Measurements from ENCODE around the gene ZNF407.

ZNF407 gene

DNA sequence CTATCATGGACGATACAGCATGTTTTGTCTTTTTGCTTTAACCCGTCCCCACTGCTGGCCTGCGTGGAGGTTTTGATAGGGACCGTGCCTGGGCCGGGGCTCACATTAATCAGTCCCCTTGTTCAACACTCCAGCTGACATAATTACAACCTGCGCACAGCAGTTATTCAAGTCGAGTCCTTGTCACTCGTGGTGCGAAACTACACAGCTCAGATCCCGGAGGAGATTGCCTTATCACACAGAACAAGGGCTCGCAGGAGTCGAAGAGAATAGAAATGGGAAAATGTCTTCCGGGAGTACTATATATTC lies 304.4 kb downstream of the ZNF407 start:
- Histone ChIP-seq H3K27ac (ENCODE audit: low read length) (no peak overlapping the region), H3K36me3 (replicated peaks; ENCODE audit: insufficient read depth, low read length) (no peaks in the 10 kb centered on the region), H3F3A (ENCODE audit: insufficient read depth, low read length) (no peaks in the 10 kb centered on the region), H3K4me1 (ENCODE audit: low read length) (no peaks in the 10 kb centered on the region), H2AFZ (ENCODE audit: low read length) (no peak overlapping the region), H3K9me2 (replicated peaks; ENCODE audit: insufficient read depth, low read length) (no peaks in the 10 kb centered on the region), H3K79me2 (ENCODE audit: low read length) (no peaks in the 10 kb centered on the region), H3K4me3 (ENCODE audit: low read length) (no peak overlapping the region), H4K20me1 (ENCODE audit: insufficient read depth, low read length) (no peaks in the 10 kb centered on the region), H3K4me2 (ENCODE audit: low read depth, low read length) (no peak overlapping the region), H3K27me3 (replicated peaks; ENCODE audit: insufficient read depth, low read length) (no peaks in the 10 kb centered on the region), H3K9ac (ENCODE audit: low read length) (no peak overlapping the region), H3K9me3 (replicated peaks; ENCODE audit: insufficient read depth, low read length) (no peaks in the 10 kb centered on the region)
- TF ChIP-seq EZH2phosphoT487 (IDR thresholded peaks at IDR 0.05; ENCODE audit: low read length) (no peak), EZH2 (optimal IDR thresholded peaks at IDR 0.05; ENCODE audit: low read depth, low read length) (no peak)
- TF ChIP-seq, protein P1, sequence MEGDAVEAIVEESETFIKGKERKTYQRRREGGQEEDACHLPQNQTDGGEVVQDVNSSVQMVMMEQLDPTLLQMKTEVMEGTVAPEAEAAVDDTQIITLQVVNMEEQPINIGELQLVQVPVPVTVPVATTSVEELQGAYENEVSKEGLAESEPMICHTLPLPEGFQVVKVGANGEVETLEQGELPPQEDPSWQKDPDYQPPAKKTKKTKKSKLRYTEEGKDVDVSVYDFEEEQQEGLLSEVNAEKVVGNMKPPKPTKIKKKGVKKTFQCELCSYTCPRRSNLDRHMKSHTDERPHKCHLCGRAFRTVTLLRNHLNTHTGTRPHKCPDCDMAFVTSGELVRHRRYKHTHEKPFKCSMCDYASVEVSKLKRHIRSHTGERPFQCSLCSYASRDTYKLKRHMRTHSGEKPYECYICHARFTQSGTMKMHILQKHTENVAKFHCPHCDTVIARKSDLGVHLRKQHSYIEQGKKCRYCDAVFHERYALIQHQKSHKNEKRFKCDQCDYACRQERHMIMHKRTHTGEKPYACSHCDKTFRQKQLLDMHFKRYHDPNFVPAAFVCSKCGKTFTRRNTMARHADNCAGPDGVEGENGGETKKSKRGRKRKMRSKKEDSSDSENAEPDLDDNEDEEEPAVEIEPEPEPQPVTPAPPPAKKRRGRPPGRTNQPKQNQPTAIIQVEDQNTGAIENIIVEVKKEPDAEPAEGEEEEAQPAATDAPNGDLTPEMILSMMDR (IDR thresholded peaks at IDR 0.05; ENCODE audit: low read length): no peak
- no peak for DNase-seq

DNA sequence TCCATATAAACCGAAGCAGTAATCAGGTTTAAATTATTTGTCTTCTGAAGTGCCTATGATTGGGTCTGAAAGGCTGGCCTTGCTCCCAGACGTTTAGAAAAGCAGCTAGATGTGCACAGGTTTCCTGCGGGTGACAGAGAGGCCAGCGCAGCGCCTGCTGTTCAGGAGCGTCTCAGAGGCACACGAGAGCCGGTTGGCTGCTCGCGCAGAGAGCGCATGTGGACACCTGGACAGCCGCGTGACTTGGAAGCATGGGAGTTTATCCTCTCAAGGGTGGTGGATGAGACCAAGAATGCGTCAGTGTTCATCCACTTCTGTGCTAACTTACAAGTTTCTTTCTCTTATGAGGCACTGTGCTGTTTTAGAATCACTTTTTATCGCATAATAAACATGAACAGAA lies 307.6 kb downstream of the ZNF407 start:
- Histone ChIP-seq H4K20me1 (ENCODE audit: insufficient read depth, low read length) (no peaks in the 10 kb centered on the region), H3K27ac (ENCODE audit: low read length) (no peak overlapping the region), H3K36me3 (replicated peaks; ENCODE audit: insufficient read depth, low read length) (no peaks in the 10 kb centered on the region), H3K4me3 (ENCODE audit: low read length) (no peak overlapping the region), H2AFZ (ENCODE audit: low read length) (no peak overlapping the region), H3K9me2 (replicated peaks; ENCODE audit: insufficient read depth, low read length) (no peaks in the 10 kb centered on the region), H3F3A (ENCODE audit: insufficient read depth, low read length) (no peaks in the 10 kb centered on the region), H3K4me1 (ENCODE audit: low read length) (no peaks in the 10 kb centered on the region), H3K4me2 (ENCODE audit: low read depth, low read length) (no peak overlapping the region), H3K9me3 (replicated peaks; ENCODE audit: insufficient read depth, low read length) (no peaks in the 10 kb centered on the region), H3K79me2 (ENCODE audit: low read length) (no peaks in the 10 kb centered on the region), H3K9ac (ENCODE audit: low read length) (no peak overlapping the region), H3K27me3 (replicated peaks; ENCODE audit: insufficient read depth, low read length) (no peaks in the 10 kb centered on the region)
- TF ChIP-seq, protein P1 (IDR thresholded peaks at IDR 0.05; ENCODE audit: low read length): no peak
- TF ChIP-seq EZH2 (optimal IDR thresholded peaks at IDR 0.05; ENCODE audit: low read depth, low read length): no peak
- DNase-seq: no peak

DNA sequence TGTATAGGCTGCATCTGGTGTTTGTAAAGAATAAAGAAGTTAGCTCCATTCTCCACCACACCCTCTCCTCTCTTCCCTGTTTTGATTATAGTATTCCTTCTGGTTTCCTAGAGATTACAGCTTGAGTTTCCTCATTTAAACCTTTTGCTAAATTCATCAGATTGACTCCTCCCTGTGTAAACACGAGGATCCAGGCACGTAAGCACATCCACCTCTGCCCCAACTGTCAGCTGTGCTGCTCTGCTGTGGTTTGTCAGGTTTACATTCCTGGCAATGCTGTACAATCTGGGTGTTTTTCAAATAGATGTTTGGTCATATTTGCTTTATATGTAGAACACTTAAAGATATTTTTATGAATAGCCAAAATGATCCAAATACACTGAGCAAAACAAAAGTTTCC lies 308.5 kb downstream of the ZNF407 start:
- TF ChIP-seq EZH2phosphoT487 (IDR thresholded peaks at IDR 0.05; ENCODE audit: low read length) (no peak), EZH2 (optimal IDR thresholded peaks at IDR 0.05; ENCODE audit: low read depth, low read length) (no peak)
- TF ChIP-seq, protein P1 (IDR thresholded peaks at IDR 0.05; ENCODE audit: low read length): no peak
- Histone ChIP-seq H3K4me2 (ENCODE audit: low read depth, low read length) (no peak overlapping the region), H3F3A (ENCODE audit: insufficient read depth, low read length) (no peaks in the 10 kb centered on the region), H4K20me1 (ENCODE audit: insufficient read depth, low read length) (no peaks in the 10 kb centered on the region), H3K36me3 (replicated peaks; ENCODE audit: insufficient read depth, low read length) (no peaks in the 10 kb centered on the region), H3K27me3 (replicated peaks; ENCODE audit: insufficient read depth, low read length) (no peaks in the 10 kb centered on the region), H3K79me2 (ENCODE audit: low read length) (no peaks in the 10 kb centered on the region), H3K9ac (ENCODE audit: low read length) (no peak overlapping the region), H3K27ac (ENCODE audit: low read length) (no peak overlapping the region), H3K9me2 (replicated peaks; ENCODE audit: insufficient read depth, low read length) (no peaks in the 10 kb centered on the region), H3K4me3 (ENCODE audit: low read length) (no peak overlapping the region), H2AFZ (ENCODE audit: low read length) (no peak overlapping the region), H3K9me3 (replicated peaks; ENCODE audit: insufficient read depth, low read length) (no peaks in the 10 kb centered on the region), H3K4me1 (ENCODE audit: low read length) (no peaks in the 10 kb centered on the region)
- no peak for DNase-seq

Data from MM.1S (cell line).